G401 (cell line): ENCODE data around the gene VEGFA. TPM values are rescaled to one million over a fixed set of nuclear protein-coding genes. Genes with fewer than 3 reads are reported as not detected.

Experiments
- DNase-seq: peaks from one replicate; pipeline ENCODE4 v3.0.0-alpha.2; 2015; ENCODE audit warnings: low spot score
- in situ Hi-C: cut with HindIII; loops from 2 replicates; pipeline ENCODE4 v1.10.0; 2016; ENCODE audit warnings: low sequenced_read_pairs, mixed read lengths
- total RNA-seq: library from RNA; depleted of rRNA; stranded (reverse); fragments of >200 nt; shearing (Covaris generic); gene quantifications from 2 replicates; pipeline ENCODE4 v1.2.3, GENCODE V29; 2014

Gene VEGFA
- total RNA-seq, 1 experiment from 2014 or later: 32.7 TPM

DNA sequence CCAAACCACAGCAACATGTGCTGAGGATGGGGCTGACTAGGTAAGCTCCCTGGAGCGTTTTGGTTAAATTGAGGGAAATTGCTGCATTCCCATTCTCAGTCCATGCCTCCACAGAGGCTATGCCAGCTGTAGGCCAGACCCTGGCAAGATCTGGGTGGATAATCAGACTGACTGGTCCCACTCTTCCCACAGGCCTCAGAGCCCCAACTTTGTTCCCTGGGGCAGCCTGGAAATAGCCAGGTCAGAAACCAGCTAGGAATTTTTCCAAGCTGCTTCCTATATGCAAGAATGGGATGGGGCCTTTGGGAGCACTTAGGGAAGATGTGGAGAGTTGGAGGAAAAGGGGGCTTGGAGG, 1.5 kb upstream of the VEGFA start:
- in situ Hi-C loops: no loop called here
- no peak for DNase-seq

DNA sequence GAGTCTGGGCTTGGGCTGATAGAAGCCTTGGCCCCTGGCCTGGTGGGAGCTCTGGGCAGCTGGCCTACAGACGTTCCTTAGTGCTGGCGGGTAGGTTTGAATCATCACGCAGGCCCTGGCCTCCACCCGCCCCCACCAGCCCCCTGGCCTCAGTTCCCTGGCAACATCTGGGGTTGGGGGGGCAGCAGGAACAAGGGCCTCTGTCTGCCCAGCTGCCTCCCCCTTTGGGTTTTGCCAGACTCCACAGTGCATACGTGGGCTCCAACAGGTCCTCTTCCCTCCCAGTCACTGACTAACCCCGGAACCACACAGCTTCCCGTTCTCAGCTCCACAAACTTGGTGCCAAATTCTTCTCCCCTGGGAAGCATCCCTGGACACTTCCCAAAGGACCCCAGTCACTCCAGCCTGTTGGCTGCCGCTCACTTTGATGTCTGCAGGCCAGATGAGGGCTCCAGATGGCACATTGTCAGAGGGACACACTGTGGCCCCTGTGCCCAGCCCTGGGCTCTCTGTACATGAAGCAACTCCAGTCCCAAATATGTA, 957 bp upstream of the VEGFA start:
- no peak for DNase-seq
- in situ Hi-C loops: no loop called here

DNA sequence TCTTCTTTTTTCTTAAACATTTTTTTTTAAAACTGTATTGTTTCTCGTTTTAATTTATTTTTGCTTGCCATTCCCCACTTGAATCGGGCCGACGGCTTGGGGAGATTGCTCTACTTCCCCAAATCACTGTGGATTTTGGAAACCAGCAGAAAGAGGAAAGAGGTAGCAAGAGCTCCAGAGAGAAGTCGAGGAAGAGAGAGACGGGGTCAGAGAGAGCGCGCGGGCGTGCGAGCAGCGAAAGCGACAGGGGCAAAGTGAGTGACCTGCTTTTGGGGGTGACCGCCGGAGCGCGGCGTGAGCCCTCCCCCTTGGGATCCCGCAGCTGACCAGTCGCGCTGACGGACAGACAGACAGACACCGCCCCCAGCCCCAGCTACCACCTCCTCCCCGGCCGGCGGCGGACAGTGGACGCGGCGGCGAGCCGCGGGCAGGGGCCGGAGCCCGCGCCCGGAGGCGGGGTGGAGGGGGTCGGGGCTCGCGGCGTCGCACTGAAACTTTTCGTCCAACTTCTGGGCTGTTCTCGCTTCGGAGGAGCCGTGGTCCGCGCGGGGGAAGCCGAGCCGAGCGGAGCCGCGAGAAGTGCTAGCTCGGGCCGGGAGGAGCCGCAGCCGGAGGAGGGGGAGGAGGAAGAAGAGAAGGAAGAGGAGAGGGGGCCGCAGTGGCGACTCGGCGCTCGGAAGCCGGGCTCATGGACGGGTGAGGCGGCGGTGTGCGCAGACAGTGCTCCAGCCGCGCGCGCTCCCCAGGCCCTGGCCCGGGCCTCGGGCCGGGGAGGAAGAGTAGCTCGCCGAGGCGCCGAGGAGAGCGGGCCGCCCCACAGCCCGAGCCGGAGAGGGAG, 580 bp downstream of the VEGFA start:
- in situ Hi-C loops: no loop called here
- peak; percentile 43 for DNase-seq

DNA sequence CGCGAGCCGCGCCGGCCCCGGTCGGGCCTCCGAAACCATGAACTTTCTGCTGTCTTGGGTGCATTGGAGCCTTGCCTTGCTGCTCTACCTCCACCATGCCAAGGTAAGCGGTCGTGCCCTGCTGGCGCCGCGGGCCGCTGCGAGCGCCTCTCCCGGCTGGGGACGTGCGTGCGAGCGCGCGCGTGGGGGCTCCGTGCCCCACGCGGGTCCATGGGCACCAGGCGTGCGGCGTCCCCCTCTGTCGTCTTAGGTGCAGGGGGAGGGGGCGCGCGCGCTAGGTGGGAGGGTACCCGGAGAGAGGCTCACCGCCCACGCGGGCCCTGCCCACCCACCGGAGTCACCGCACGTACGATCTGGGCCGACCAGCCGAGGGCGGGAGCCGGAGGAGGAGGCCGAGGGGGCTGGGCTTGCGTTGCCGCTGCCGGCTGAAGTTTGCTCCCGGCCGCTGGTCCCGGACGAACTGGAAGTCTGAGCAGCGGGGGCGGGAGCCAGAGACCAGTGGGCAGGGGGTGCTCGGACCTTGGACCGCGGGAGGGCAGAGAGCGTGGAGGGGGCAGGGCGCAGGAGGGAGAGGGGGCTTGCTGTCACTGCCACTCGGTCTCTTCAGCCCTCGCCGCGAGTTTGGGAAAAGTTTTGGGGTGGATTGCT, 1.3 kb downstream of the VEGFA start:
- DNase-seq: peak; percentile 53
- in situ Hi-C loops: no loop called here

- DNase-seq: peak; percentile 63
- in situ Hi-C loops: no loop called here
Observed at GRCh38 chr6:43771858-43772680, 2.1 kb downstream of the VEGFA start.

GRCh38 chr6:43772681-43773049, 2.7 kb downstream of the VEGFA start:
- no peak for DNase-seq
- in situ Hi-C loops: no loop called here

DNA sequence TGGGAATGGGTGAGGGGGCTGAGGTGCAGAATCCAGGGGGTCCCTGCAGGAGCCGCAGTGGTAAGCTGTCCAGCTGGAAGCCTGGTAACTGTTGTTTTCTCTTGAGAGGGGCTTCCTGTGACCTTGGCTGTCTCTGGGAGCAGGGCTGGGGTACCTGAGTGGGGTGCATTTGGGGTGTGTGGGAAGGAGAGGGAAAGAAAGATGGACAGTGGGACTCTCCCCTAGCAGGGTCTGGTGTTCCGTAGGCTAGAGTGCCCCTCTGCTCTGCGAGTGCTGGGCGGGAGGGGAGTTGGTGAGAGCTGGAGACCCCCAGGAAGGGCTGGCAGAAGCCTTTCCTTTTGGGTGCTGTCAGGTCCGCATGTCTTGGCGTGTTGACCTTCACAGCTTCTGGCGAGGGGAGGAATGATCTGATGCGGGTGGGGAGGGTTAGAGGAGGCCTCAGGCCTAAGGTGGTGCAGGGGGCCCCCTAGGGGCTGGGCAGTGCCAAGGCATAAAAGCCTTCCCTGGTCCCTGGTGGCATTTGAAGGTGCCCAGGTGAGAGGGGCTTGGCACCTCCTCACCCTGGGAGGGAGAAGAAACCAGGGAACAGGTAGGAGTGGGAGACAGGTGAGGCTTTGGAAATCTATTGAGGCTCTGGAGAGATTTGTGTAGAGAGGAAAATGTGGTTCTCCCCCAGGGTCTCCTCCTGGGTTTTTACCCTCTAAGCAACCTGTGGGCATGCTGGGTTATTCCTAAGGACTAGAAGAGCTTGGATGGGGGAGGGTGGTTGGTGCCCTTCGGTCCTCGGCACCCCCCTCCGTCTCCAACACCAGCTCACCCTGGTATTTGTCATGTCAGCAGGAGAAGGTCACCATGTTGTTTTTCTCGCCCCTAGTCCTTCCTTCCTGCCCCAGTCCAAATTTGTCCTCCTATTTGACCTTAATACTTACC, 3.3 kb downstream of the VEGFA start:
- in situ Hi-C loops: no loop called here
- DNase-seq: peak; percentile 29

DNA sequence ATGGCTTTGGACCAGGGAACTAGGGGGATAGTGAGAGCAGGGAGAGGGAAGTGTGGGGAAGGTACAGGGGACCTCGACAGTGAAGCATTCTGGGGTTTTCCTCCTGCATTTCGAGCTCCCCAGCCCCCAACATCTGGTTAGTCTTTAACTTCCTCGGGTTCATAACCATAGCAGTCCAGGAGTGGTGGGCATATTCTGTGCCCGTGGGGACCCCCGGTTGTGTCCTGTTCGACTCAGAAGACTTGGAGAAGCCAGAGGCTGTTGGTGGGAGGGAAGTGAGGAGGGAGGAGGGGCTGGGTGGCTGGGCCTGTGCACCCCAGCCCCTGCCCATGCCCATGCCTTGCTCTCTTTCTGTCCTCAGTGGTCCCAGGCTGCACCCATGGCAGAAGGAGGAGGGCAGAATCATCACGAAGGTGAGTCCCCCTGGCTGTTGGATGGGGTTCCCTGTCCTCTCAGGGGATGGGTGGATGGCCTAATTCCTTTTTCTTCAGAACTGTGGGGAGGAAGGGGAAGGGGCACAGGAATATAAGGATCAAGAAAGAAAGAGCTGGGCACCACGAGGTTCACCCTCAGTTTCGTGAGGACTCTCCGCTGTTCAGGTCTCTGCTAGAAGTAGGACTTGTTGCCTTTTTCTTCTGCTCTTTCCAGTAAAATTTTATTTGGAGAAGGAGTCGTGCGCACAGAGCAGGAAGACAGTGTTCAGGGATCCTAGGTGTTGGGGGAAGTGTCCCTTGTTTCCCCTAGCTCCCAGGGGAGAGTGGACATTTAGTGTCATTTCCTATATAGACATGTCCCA, 4.2 kb downstream of the VEGFA start:
- no peak for DNase-seq
- in situ Hi-C loops: no loop called here

GRCh38 chr6:43774776-43775534, 4.9 kb downstream of the VEGFA start:
- in situ Hi-C loops: no loop called here
- peak; percentile 73 for DNase-seq

GRCh38 chr6:43775535-43775885, 5.5 kb downstream of the VEGFA start:
- in situ Hi-C loops: no loop called here
- DNase-seq: no peak

DNA sequence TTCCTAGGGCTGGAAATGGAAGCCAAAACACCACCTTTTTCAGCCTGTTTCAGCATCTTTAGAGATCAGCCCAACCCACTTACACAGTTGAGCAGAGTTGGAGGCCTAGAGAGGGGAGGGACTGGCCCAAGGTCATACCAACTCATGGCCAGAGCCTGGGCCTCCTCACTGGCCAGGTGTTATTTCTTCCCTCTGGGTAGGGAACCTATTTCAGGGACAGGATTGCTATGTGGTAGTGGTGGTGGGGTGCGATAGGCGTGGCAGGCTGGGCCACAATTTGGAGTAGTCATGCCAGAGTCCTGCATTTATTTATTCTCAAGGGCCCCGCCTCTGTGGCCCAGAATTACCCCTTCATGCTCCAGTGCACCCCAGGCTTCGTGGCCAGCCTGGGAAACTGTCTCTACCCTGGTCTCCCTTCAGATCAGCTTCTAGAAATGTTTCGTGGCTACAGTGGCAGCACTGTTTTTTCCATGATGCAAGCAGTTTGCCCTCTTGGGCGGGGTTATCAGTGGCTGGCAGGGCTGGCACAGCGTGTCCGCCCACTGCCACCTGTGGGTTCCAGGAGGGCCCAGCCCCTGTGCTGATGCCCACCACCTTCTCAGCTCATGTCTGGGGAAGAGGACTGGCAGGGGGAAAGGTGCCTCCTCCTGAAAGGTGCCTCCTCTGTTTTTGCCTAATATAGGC, 6.2 kb downstream of the VEGFA start:
- in situ Hi-C loops: no loop called here
- DNase-seq: no peak

DNA sequence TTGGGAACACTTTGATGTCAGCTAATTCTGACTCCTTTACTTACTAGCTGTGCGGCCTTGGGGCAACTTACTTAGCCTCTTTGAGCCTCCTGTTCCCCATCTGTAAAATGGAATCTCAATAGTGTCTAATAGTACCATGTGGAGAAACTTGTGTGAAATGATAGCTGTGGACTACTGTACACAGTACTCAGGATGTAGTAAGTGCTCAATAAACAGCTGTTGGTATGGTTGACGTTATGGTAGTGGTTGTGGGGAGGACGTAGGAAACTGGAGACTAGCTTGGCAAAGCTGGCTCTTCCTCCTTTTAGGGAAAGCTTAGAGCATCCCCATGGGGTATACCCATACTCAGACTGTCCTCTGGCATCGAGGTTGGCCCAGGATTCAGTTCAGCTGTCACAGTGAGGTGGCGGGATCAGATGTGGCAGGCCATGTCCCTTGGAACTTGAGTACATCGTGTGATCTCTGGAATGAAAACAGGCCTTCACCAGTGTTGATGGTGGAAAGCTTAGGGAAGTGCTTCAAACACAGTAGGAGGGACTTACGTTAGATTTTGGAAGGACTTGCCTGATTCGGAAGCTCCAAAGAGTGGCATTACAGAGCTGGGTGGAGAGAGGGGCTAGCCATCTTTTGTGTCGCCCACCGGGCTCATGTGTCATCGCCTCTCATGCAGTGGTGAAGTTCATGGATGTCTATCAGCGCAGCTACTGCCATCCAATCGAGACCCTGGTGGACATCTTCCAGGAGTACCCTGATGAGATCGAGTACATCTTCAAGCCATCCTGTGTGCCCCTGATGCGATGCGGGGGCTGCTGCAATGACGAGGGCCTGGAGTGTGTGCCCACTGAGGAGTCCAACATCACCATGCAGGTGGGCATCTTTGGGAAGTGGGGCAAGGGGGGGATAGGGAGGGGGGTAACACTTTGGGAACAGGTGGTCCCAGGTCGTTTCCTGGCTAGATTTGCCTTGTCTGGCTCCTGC, 7.1 kb downstream of the VEGFA start:
- in situ Hi-C loops: no loop called here
- no peak for DNase-seq

- in situ Hi-C loops: no loop called here
- DNase-seq: no peak
Observed at GRCh38 chr6:43778131-43778855, 8.3 kb downstream of the VEGFA start.

DNA sequence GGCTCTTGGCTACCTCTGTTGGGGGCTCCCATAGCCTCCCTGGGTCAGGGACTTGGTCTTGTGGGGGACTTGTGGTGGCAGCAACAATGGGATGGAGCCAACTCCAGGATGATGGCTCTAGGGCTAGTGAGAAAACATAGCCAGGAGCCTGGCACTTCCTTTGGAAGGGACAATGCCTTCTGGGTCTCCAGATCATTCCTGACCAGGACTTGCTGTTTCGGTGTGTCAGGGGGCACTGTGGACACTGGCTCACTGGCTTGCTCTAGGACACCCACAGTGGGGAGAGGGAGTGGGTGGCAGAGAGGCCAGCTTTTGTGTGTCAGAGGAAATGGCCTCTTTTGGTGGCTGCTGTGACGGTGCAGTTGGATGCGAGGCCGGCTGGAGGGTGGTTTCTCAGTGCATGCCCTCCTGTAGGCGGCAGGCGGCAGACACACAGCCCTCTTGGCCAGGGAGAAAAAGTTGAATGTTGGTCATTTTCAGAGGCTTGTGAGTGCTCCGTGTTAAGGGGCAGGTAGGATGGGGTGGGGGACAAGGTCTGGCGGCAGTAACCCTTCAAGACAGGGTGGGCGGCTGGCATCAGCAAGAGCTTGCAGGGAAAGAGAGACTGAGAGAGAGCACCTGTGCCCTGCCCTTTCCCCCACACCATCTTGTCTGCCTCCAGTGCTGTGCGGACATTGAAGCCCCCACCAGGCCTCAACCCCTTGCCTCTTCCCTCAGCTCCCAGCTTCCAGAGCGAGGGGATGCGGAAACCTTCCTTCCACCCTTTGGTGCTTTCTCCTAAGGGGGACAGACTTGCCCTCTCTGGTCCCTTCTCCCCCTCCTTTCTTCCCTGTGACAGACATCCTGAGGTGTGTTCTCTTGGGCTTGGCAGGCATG, 9.2 kb downstream of the VEGFA start:
- in situ Hi-C loops: no loop called here
- DNase-seq: no peak
